ENCODE results near the gene FAM149B1.

Gene FAM149B1

DNA sequence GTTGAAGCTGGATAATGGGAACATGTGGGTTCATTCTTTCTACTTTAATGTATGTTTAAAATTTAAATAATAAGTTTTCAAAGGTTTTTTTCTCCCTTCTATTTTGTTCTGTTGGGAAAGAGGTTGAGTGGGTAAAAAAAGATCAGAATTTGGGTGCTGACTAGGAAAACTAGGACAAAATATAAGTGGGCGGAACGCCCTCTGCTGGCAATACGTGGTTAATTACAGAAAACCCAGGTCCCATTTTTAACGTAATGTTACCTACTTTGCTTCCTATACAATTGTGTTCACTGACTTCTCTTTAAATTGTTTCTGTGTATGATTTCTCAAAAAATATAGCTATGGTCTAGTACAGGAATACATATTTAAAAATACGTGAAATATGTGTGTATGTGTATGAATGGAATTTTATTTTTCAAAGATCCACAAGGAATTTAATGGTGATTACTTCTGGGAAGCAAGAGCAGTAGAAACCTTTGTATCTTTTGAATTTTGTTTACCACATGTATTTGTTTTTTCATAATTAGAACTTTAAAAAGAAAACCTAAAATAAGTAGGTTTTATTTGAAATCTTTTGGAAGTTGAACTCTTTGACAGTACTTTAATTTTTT is 8.8 kb upstream of the FAM149B1 start:
- H3K27me3 ChIP-seq (ENCODE audit: insufficient read depth, low read length): no peaks in the 10 kb centered on the region
- H2AFZ ChIP-seq (ENCODE audit: low read depth, low read length): no peak overlapping the region
- H3K36me3 ChIP-seq (ENCODE audit: insufficient read depth, low read length): peaks cover 52% of the 10 kb centered on the region
- no peak overlapping the region for H3K4me3 ChIP-seq (ENCODE audit: low read length)
- H3K9me3 ChIP-seq (ENCODE audit: low read length): peaks cover 9% of the 10 kb centered on the region
- no peaks in the 10 kb centered on the region for H3K4me1 ChIP-seq (ENCODE audit: insufficient read depth, low read length)

DNA sequence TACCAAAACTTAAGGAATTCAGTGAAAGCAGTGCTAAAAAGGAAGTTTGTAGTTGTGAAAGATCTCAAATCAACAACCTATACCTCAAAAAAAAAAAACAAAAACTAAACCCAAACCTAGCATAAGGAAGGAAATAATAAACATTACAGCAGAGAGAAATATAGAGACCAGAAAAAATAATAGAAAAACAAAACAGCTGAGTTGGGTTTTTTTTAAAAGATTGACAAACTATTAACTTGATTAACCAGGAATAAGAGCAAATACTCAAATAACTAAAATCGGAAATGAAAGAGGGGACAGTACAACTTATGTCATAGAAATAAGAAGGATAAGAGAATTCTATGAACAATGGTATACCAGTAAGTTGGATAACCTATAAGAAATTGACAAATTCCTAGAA is 6.8 kb upstream of the FAM149B1 start:
- H3K4me3 ChIP-seq (ENCODE audit: low read length): no peak overlapping the region
- H2AFZ ChIP-seq (ENCODE audit: low read depth, low read length): no peak overlapping the region
- peaks cover 50% of the 10 kb centered on the region for H3K36me3 ChIP-seq (ENCODE audit: insufficient read depth, low read length)

DNA sequence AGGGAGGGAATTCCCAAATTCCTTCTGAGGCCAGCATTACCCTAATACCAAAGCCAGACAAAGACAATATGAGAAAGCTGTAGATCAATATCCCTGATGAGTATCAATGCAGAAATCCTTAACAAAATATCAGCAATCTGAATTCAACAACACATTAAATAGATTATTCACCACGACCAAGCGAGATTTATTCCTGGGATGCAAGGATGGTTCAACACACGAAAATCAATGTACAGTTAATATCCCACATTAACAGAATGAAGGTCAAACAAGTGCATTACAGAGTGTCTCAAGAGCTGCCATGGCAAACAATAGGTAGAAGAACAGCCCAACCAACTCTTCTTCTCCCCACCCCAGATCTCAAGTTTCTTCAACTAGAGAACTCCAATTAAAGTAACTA is 6.3 kb upstream of the FAM149B1 start:
- Histone ChIP-seq H3K36me3 (ENCODE audit: insufficient read depth, low read length) (peaks cover 44% of the 10 kb centered on the region), H3K4me1 (ENCODE audit: insufficient read depth, low read length) (no peaks in the 10 kb centered on the region), H3K27me3 (ENCODE audit: insufficient read depth, low read length) (no peaks in the 10 kb centered on the region), H2AFZ (ENCODE audit: low read depth, low read length) (no peak overlapping the region), H3K9me3 (ENCODE audit: low read length) (peaks cover 9% of the 10 kb centered on the region), H3K4me3 (ENCODE audit: low read length) (no peak overlapping the region)

More for the DNA sequence above, 6.8 kb upstream of the FAM149B1 start:
- Histone ChIP-seq H3K27me3 (ENCODE audit: insufficient read depth, low read length) (no peaks in the 10 kb centered on the region), H3K4me1 (ENCODE audit: insufficient read depth, low read length) (no peaks in the 10 kb centered on the region), H3K9me3 (ENCODE audit: low read length) (peaks cover 9% of the 10 kb centered on the region)

DNA sequence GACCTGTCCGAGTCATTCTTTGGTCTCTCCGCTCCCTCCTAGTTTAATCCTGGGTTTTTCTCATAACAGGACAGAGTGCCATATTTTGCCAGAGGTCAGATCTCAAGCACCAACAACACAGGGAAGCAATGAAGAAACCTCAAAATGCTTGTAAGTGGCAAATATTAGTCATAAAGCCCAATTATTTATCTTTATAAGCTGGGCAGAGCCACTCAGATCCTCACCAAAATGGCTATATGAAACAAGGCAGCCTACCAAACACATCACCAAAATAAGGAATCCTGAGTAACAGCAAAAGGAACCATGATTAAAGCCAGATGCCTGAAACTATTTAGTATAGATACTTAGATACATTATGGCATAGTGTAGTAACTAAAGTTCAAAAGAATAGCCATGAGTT is 4.8 kb upstream of the FAM149B1 start:
- Histone ChIP-seq H3K9me3 (ENCODE audit: low read length) (peaks cover 9% of the 10 kb centered on the region), H3K4me1 (ENCODE audit: insufficient read depth, low read length) (peaks cover 2% of the 10 kb centered on the region), H3K27me3 (ENCODE audit: insufficient read depth, low read length) (no peaks in the 10 kb centered on the region), H2AFZ (ENCODE audit: low read depth, low read length) (no peak overlapping the region), H3K4me3 (ENCODE audit: low read length) (no peak overlapping the region), H3K36me3 (ENCODE audit: insufficient read depth, low read length) (peaks cover 39% of the 10 kb centered on the region)

DNA sequence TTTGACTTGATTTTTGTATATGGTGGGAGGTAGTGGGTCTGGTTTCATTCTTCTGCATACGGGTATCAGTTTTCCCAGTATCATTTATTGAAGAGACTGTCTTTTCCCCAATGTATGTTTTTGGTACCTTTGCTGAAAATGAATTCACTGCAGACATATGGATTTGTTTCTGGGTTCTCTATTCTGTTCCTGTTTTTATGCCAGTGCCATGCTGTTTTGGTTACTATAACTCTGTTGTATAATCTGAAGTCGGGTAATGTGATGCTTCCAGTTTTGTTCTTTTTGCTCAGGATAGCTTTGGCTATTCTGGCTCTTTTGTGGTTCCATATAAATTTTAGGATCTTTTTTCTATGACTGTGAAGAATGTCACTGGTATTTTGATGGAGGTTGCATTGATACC is 947 bp upstream of the FAM149B1 start:
- no peaks in the 10 kb centered on the region for H3K27me3 ChIP-seq (ENCODE audit: insufficient read depth, low read length)
- H3K4me3 ChIP-seq (ENCODE audit: low read length): peak overlapping the region; percentile 83
- peaks cover 24% of the 10 kb centered on the region for H3K36me3 ChIP-seq (ENCODE audit: insufficient read depth, low read length)
- peaks cover 5% of the 10 kb centered on the region for H3K4me1 ChIP-seq (ENCODE audit: insufficient read depth, low read length)
- no peak overlapping the region for H2AFZ ChIP-seq (ENCODE audit: low read depth, low read length)
- peaks cover 9% of the 10 kb centered on the region for H3K9me3 ChIP-seq (ENCODE audit: low read length)

DNA sequence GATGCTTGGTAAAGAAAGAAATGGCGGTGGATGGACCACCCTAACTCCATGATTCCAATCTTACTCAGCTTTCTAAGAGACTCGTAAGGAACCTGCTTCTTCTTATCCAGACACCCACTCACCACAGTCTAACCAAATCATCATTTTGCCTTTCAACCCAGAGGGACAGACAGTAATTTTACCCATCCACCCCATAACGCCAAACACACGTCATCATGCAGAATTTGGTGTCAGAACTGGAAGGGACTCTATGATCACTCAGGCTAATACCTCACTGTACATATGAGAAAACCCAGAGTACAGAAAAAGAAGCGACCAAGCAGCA is 499 bp upstream of the FAM149B1 start:
- Histone ChIP-seq H3K36me3 (ENCODE audit: insufficient read depth, low read length) (peaks cover 20% of the 10 kb centered on the region), H3K4me3 (ENCODE audit: low read length) (peak overlapping the region; percentile 83), H3K27me3 (ENCODE audit: insufficient read depth, low read length) (no peaks in the 10 kb centered on the region), H3K4me1 (ENCODE audit: insufficient read depth, low read length) (peaks cover 5% of the 10 kb centered on the region), H3K9me3 (ENCODE audit: low read length) (peaks cover 5% of the 10 kb centered on the region), H2AFZ (ENCODE audit: low read depth, low read length) (no peak overlapping the region)

DNA sequence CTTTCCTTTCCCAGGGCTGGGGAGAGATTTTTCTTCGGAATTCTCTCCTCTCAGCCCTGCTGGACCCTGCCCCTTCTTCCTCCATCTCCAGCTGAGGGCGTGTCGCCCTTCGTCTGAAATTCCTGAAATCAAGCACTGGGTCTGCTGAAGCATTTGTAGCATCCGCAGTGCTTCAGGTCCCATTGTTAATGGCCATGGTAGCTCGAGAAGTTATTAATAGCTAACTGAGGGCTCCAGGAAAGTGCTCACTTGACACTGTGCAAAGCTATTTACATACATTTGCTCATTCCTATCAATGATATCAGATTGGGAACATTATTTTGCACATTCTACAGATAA is 515 bp downstream of the FAM149B1 start:
- Histone ChIP-seq H3K36me3 (ENCODE audit: insufficient read depth, low read length) (peaks cover 12% of the 10 kb centered on the region), H3K4me1 (ENCODE audit: insufficient read depth, low read length) (peaks cover 5% of the 10 kb centered on the region), H3K9me3 (ENCODE audit: low read length) (no peaks in the 10 kb centered on the region), H2AFZ (ENCODE audit: low read depth, low read length) (peak overlapping the region; percentile 45), H3K27me3 (ENCODE audit: insufficient read depth, low read length) (no peaks in the 10 kb centered on the region), H3K4me3 (ENCODE audit: low read length) (peak overlapping the region; percentile 83)

DNA sequence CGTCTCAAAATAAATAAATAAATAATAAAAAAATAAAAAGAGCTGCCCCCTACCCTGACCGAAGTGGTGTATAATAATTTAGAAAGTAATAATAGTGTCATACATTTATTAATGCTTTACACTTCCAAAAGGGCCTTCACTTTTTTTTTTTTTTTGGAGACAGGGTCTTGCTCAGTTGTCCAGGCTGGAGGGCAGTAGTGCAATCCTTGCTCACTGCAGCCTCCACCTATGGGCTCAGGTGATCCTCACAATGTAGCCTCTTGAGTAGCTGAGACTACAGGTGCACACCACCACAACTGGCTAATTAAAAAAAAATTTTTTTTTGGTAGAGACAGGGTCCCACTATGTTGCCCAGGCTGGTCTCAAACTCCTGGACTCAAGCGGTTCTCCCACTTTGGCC is 1.4 kb downstream of the FAM149B1 start:
- Histone ChIP-seq H3K4me1 (ENCODE audit: insufficient read depth, low read length) (peaks cover 5% of the 10 kb centered on the region), H3K4me3 (ENCODE audit: low read length) (no peak overlapping the region), H2AFZ (ENCODE audit: low read depth, low read length) (no peak overlapping the region), H3K36me3 (ENCODE audit: insufficient read depth, low read length) (peaks cover 7% of the 10 kb centered on the region), H3K9me3 (ENCODE audit: low read length) (no peaks in the 10 kb centered on the region), H3K27me3 (ENCODE audit: insufficient read depth, low read length) (no peaks in the 10 kb centered on the region)

DNA sequence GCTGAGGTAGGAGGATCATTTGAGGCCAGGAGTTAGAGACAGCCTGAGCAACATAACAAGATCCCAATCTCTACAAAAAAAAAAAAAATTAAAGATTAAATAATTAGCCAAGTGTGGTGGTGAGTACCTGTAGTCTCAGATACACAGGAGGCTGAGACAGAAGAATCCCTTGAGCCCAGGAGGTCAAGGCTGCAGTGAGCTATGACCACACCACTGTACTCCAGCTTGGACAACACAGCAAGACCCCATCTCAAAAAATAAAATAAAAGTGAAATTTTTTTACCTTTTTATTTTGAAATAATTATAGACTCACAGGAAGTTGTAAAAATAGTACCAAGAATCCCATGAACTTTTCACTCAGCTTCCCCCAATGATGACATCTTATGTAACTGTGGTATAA is 4.9 kb downstream of the FAM149B1 start:
- H3K36me3 ChIP-seq (ENCODE audit: insufficient read depth, low read length): peaks cover 22% of the 10 kb centered on the region
- H3K4me1 ChIP-seq (ENCODE audit: insufficient read depth, low read length): peaks cover 3% of the 10 kb centered on the region
- no peak overlapping the region for H3K4me3 ChIP-seq (ENCODE audit: low read length)
- no peak overlapping the region for H2AFZ ChIP-seq (ENCODE audit: low read depth, low read length)
- no peaks in the 10 kb centered on the region for H3K9me3 ChIP-seq (ENCODE audit: low read length)
- no peaks in the 10 kb centered on the region for H3K27me3 ChIP-seq (ENCODE audit: insufficient read depth, low read length)

DNA sequence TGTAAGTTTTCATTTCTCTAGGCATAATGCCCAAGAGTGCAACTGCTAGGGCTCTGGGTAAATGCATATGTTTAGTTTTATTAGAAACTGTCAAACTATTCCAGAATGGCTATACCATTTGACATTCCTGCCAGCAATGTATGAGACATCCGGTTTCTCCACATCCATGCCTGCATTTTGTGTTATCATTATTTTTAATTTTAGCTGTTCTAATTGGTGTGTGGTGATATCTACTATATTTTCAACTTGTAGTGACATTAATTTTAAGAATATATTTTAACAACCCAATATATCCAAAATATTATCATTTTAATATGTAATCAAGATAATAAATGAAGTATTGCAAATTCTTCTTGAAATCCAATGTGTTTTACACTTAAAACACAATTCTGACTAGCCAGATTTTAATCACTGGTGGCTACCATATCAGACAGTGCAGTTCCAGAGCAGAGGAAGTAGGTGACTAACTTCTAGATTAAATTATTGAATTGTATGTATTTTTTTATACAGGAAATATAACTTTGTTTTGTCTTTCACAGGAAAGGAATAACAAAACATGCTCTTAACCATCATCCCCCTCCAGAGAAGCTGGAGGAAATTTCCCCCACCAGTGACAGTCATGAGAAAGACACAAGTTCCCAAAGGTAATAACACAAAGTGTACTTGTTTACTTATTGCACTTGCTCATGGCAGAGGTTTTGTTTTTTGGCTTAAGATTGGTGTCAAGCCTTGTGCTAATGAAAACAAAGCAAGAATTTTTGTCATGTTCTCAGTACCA is 6.4 kb downstream of the FAM149B1 start:
- H2AFZ ChIP-seq (ENCODE audit: low read depth, low read length): no peak overlapping the region
- H3K36me3 ChIP-seq (ENCODE audit: insufficient read depth, low read length): peaks cover 26% of the 10 kb centered on the region
- H3K4me3 ChIP-seq (ENCODE audit: low read length): no peak overlapping the region
- no peaks in the 10 kb centered on the region for H3K27me3 ChIP-seq (ENCODE audit: insufficient read depth, low read length)
- no peaks in the 10 kb centered on the region for H3K9me3 ChIP-seq (ENCODE audit: low read length)
- no peaks in the 10 kb centered on the region for H3K4me1 ChIP-seq (ENCODE audit: insufficient read depth, low read length)

DNA sequence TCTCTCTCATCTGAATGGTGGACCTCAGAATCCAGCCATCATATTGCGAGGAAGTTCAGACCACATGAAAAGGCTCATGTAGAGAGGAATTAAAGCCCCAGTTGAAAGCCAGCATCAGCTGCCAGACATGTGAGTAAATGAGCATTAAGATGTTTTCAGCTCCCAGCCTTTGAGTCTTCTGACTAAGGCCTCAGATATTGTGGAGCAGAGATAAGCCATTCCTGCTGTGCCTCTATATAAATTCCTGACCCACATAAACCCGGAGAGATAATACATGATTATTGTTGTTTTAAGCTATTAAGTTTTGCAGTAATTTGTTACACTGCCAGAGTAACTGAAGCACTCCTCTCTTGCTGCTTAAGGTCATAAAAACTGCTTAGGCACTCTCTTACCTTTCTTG is 14.6 kb downstream of the FAM149B1 start:
- Histone ChIP-seq H3K9me3 (ENCODE audit: low read length) (no peaks in the 10 kb centered on the region), H3K36me3 (ENCODE audit: insufficient read depth, low read length) (peaks cover 40% of the 10 kb centered on the region), H2AFZ (ENCODE audit: low read depth, low read length) (no peak overlapping the region), H3K4me3 (ENCODE audit: low read length) (no peak overlapping the region), H3K27me3 (ENCODE audit: insufficient read depth, low read length) (no peaks in the 10 kb centered on the region), H3K4me1 (ENCODE audit: insufficient read depth, low read length) (no peaks in the 10 kb centered on the region)

DNA sequence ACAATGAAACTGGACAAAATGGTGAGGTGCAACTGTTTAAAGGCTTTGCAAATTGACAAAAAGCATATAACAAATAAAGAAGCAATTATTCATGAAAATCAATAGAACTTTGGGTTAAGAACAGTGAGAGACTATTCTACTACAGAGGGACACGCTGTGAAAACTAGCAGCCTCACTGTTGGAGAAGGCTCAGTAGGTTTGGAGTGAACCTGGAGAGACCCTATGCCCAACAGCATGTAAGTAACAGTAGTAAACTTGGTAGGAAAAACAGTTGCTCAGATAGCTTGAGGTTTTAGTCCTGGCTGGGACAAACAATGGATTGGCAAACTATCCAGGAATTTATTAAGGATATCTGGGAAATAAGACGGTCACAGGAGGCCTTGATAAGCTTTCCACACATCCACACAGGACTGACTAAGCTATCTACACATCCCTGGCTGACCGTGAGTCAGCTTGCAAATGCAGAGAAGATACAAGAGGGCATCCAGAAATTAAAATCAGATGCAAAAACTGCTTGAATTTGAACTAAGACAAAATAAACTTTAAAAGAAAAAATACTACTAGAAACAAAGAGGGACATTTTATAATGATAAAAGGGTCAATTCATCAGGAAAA is 15.9 kb downstream of the FAM149B1 start:
- Histone ChIP-seq H3K27me3 (ENCODE audit: insufficient read depth, low read length) (no peaks in the 10 kb centered on the region), H3K4me1 (ENCODE audit: insufficient read depth, low read length) (no peaks in the 10 kb centered on the region), H3K36me3 (ENCODE audit: insufficient read depth, low read length) (peaks cover 33% of the 10 kb centered on the region), H2AFZ (ENCODE audit: low read depth, low read length) (no peak overlapping the region), H3K9me3 (ENCODE audit: low read length) (no peaks in the 10 kb centered on the region), H3K4me3 (ENCODE audit: low read length) (no peak overlapping the region)

DNA sequence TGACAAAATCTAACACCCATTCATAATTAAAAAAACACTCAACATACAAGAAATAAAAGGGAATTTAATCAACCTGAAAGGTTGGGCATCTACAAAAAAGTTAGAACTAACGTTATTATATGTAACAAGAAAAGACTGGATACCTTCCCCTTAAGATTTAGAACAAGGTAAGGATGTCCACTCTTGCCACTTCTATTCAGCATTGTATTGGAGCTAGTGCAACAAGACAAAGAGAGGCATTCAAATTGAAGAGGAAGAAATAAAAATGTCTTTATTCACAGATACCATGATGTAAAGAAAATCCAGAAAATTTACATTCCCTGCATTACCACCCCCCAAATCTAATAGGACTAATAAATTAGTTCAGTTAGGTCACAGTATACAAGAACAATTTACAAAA is 18.3 kb downstream of the FAM149B1 start:
- no peaks in the 10 kb centered on the region for H3K9me3 ChIP-seq (ENCODE audit: low read length)
- no peaks in the 10 kb centered on the region for H3K27me3 ChIP-seq (ENCODE audit: insufficient read depth, low read length)
- H2AFZ ChIP-seq (ENCODE audit: low read depth, low read length): no peak overlapping the region
- H3K4me1 ChIP-seq (ENCODE audit: insufficient read depth, low read length): no peaks in the 10 kb centered on the region
- H3K36me3 ChIP-seq (ENCODE audit: insufficient read depth, low read length): peaks cover 21% of the 10 kb centered on the region
- no peak overlapping the region for H3K4me3 ChIP-seq (ENCODE audit: low read length)

Measured in neuron (in vitro differentiated cells).